Heart left ventricle (tissue), 16 donors: ENCODE results near the gene SYNDIG1L. TPM values are rescaled to one million over a fixed set of nuclear protein-coding genes. Genes with fewer than 3 reads are reported as not detected.

Source experiments
- ATAC-seq, 4 donors: fragments of 200-7000 bp; cut with Tn5 transposase; one replicate each; pipeline ENCODE4 v1.9.1; 2020 to 2022; ENCODE audit warnings: moderate library complexity in 4 of 4, mild to moderate bottlenecking in 3 of 4, moderate number of reproducible peaks in 1 of 4
- DNase-seq, 5 donors: peaks; one replicate each; pipeline ENCODE4 v3.0.0-alpha.2; 2020
- H3K27ac ChIP-seq, 12 donors: fragments of 200-600 bp; sonication (generic) in 4 of 12; one replicate each; pipeline versions ENCODE4 v1.5.0 to v1.8.0; 2016 to 2022; ENCODE audit warnings: mild to moderate bottlenecking in 2 of 12
- H3K27me3 ChIP-seq, 9 donors: fragments of 200-600 bp; sonication (generic) in 2 of 9; one replicate each; pipeline versions ENCODE4 v1.5.1 to v1.8.0; 2016 to 2022; ENCODE audit warnings: mild to moderate bottlenecking in 3 of 9
- H3K36me3 ChIP-seq, 9 donors: fragments of 200-600 bp; sonication (generic) in 2 of 9; one replicate each; pipeline versions ENCODE4 v1.5.0 to v1.8.0; 2018 to 2022; ENCODE audit warnings: mild to moderate bottlenecking in 2 of 9
- H3K4me1 ChIP-seq, 12 donors: fragments of 200-600 bp; sonication (generic) in 4 of 12; one replicate each; pipeline versions ENCODE4 v1.5.0 to v1.8.0; 2016 to 2022; ENCODE audit warnings: mild to moderate bottlenecking in 3 of 12
- H3K4me3 ChIP-seq, 12 donors: fragments of 200-600 bp; sonication (generic) in 4 of 12; one replicate each; pipeline versions ENCODE4 v1.5.0 to v1.8.0; 2017 to 2022; ENCODE audit warnings: mild to moderate bottlenecking in 9 of 12, moderate library complexity in 4 of 12
- H3K9me3 ChIP-seq, 12 donors: fragments of 200-600 bp; sonication (generic) in 4 of 12; one replicate each; pipeline versions ENCODE4 v1.5.0 to v1.8.0; 2016 to 2022; ENCODE audit warnings: mild to moderate bottlenecking in 1 of 12
- CTCF ChIP-seq, 12 donors: fragments of 200-600 bp; sonication (generic) in 4 of 12; IDR thresholded peaks; one replicate each; pipeline versions ENCODE4 v1.5.0 to v1.8.0; 2018 to 2022; ENCODE audit warnings: antibody characterized with exemption in 12 of 12, mild to moderate bottlenecking in 5 of 12
- POLR2A ChIP-seq, 2 donors: fragments of 450-650 bp; IDR thresholded peaks; one replicate each; pipeline ENCODE4 v1.6.1; 2017; ENCODE audit warnings: antibody characterized with exemption in 2 of 2, mild to moderate bottlenecking in 2 of 2, moderate library complexity in 2 of 2
- WGBS, 4 donors: extraction: QIAGEN DNeasy Blood & Tissue Kit in 2 of 4; methylation state at CpG; one replicate each; pipeline versions ENCODE4 v1.1.5 to v1.1.7; 2013 to 2018; 5-methylcytosine and 5-hydroxymethylcytosine counted together
- intact Hi-C, 10 donors: fragments of 100-400 bp; cut with DNase I; formaldehyde crosslinking; loops; one replicate each; pipeline versions ENCODE4 v1.11.1 to v1.14.2; 2022
- polyA plus RNA-seq, 2 donors: library from polyadenylated mRNA; stranded (reverse); fragments of 200-250 nt; gene quantifications; one replicate each; pipeline ENCODE4 v1.2.3, GENCODE V29; 2013
- total RNA-seq, 9 donors: library from RNA; depleted of rRNA in 2 of 9; stranded (reverse); fragments of >200 nt in 2 of 9; fragmentation: NEBNext Ultra II Directional in 3 of 9; extraction: Animal tissue kit (Norgen Biotek cat#: 25700) in 3 of 9; gene quantifications; one replicate each; pipeline versions ENCODE4 v1.1.0 to v1.2.4, GENCODE V29; 2016 to 2023
- donor health status: ischemic (EF 13 %, LVEDD 7.1; RV severe dilation, severe dysfunction).
- donor health status: healthy with polysubstance abuse.
- donor health status: DM: no; HTN: yes; CAD: no.
- donor health status: DM: no; HTN: no; CAD: no.
- donor health status: ischemic (EF 25% LVEDD 6.9; RV normal size, moderate dysfunction).
- donor health status: ischemic (EF 25% LVEDD 5.7; RV mildly dilated, moderate dysfunction).
- donor health status: healthy.
- donor health status: DM: yes; HTN: yes; CAD: no.
- donor health status: ischemic (EF 35%, LVEDD 5.7; RV mildly dilated, moderate dysfunction).
- donor health status: nonischemic (EF 11% LVEDD 7.7; RV severe dilation, severe dysfunction).
- donor health status: DM: yes; HTN: yes; CAD: no.
- donor health status: PGD.
- donor health status: ischemic (EF 29% LVEDD 5.4; RV normal size, mild dysfunction).
- donor health status: nonischemic (EF 23%, LVEDD 6.1; RV moderate dilation, normal function).

Gene SYNDIG1L
- total and polyA plus RNA-seq, 11 donors: 0.06 to 0.32 (median 0.10) TPM; not detected in 6

DNA sequence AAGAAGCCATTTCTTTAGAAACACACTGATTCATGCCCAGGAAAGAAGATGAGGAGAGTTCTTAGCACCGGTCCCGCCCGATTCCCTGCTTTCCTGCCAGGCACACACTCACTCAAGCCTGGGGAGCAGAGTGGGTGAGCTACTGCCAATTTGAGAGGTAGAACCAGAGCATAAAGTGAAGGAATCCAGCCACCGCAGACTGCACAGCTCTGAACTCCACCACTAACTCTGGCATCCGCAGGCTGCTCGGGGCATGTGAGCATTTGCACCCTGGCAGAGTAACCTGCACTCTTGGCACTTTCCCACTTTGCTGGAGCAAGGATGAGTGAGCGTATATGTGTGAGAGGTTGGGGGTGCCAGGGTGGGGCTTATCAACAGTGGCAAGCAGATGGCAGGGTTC, 4.0 kb upstream of the SYNDIG1L start:
- TF ChIP-seq POLR2A (IDR thresholded peaks at IDR 0.05): no peak
- TF ChIP-seq CTCF (IDR thresholded peaks at IDR 0.05): no peak
- 87 to 95% (median 89%) methylated on average over 7 of the region's 7 CpGs for WGBS, 4 donors
- H3K36me3 ChIP-seq: no peaks in the 10 kb centered on the region
- H3K4me1 ChIP-seq: peaks cover 0 to 9% (median 1%) of the 10 kb centered on the region in 12 donors
- H3K4me3 ChIP-seq: no peak overlapping the region
- ATAC-seq (no peak), DNase-seq (no peak)
- H3K27me3 ChIP-seq: peaks cover 0 to 12% (median 6%) of the 10 kb centered on the region in 9 donors
- H3K9me3 ChIP-seq: no peaks in the 10 kb centered on the region
- intact Hi-C loops: no loop called here
- no peak overlapping the region for H3K27ac ChIP-seq

DNA sequence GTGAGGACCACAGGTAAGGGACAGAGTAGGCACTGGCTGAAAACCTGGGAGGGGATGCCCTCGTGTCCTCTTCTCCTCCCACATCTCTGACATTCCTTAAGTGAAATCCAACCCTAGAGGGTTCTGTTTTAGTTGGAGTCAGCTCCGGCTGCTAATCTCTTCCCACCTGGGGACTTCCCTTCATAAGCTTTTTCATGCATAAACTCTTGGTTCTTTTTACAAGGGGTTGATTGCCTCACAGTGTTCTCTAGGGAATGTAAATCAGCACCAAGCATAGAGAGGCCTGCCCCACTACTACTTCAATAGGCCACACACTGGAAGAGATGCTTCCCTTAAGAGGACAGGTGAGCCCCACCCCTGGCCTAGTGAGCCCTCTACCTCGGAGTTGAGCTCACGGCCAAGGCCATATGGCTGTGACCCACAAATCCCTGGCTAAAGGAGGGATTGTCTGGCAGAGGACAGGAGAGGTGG, 3.2 kb upstream of the SYNDIG1L start:
- H3K27ac ChIP-seq: no peak overlapping the region
- intact Hi-C loops: no loop called here
- peaks cover 0 to 19% (median 11%) of the 10 kb centered on the region in 9 donors for H3K27me3 ChIP-seq
- H3K4me3 ChIP-seq: no peak overlapping the region
- H3K4me1 ChIP-seq: peaks cover 0 to 9% (median 1%) of the 10 kb centered on the region in 12 donors
- WGBS, 4 donors: 51 to 66% (median 53%) methylated on average over 4 of the region's 4 CpGs
- no peaks in the 10 kb centered on the region for H3K9me3 ChIP-seq
- TF ChIP-seq CTCF (IDR thresholded peaks at IDR 0.05): no peak
- no peak for TF ChIP-seq POLR2A (IDR thresholded peaks at IDR 0.05)
- DNase-seq: no peak
- ATAC-seq: no peak
- H3K36me3 ChIP-seq: no peaks in the 10 kb centered on the region

GRCh38 chr14:74427651-74428050, 1.6 kb upstream of the SYNDIG1L start:
- H3K27ac ChIP-seq: no peak overlapping the region
- H3K4me3 ChIP-seq: no peak overlapping the region
- intact Hi-C loops: no loop called here
- TF ChIP-seq POLR2A (IDR thresholded peaks at IDR 0.05) (no peak), CTCF (IDR thresholded peaks at IDR 0.05) (no peak)
- H3K27me3 ChIP-seq: peaks cover 0 to 27% (median 11%) of the 10 kb centered on the region in 9 donors
- 85 to 95% (median 89%) methylated on average over 1 of the region's 1 CpG for WGBS, 4 donors
- H3K36me3 ChIP-seq: no peaks in the 10 kb centered on the region
- H3K4me1 ChIP-seq: peaks cover 0 to 9% (median 1%) of the 10 kb centered on the region in 12 donors
- H3K9me3 ChIP-seq: no peaks in the 10 kb centered on the region
- DNase-seq (no peak), ATAC-seq (no peak)

- Histone ChIP-seq H3K27me3 (peaks cover 0 to 39% (median 11%) of the 10 kb centered on the region in 9 donors), H3K4me1 (peaks cover 0 to 9% (median 1%) of the 10 kb centered on the region in 12 donors), H3K36me3 (no peaks in the 10 kb centered on the region), H3K9me3 (peaks cover 0 to 8% (median 0%) of the 10 kb centered on the region in 12 donors), H3K27ac (no peak overlapping the region), H3K4me3 (peak overlapping the region in 3 of 12 donors; percentile 12 to 32 (median 31))
- 3 to 22% (median 12%) methylated on average over 6 to 66 of the region's 66 CpGs for WGBS, 4 donors
- DNase-seq (peak in 3 of 5 donors; percentile 33 to 43 (median 41)), ATAC-seq (peak in 2 of 4 donors; percentile 64 to 68)
- TF ChIP-seq CTCF (IDR thresholded peaks at IDR 0.05) (no peak), POLR2A (IDR thresholded peaks at IDR 0.05) (no peak)
- intact Hi-C loops: no loop called here
Observed at GRCh38 chr14:74425525-74426201, 347 bp downstream of the SYNDIG1L start.
